HG02981 (cell line): ENCODE data around the gene PCDHGB7.
"Not testable (repeated sequence)": the region's sequence is repeated elsewhere in the genome, so short reads cannot be mapped to it uniquely, and the experiment has no call there.

Source experiments
- ATAC-seq: cut with Tn5 transposase; IDR thresholded peaks from one replicate; pipeline ENCODE4 v1.9.1; 2021; ENCODE audit warnings: mild to moderate bottlenecking, moderate library complexity; ENCODE audit not compliant: unreplicated experiment

PCDHGB7 gene

GRCh38 chr5:141394401-141395187 lies 22.9 kb upstream of the PCDHGB7 start:
- ATAC-seq = not testable (repeated sequence)

- ATAC-seq = peak; percentile 87
Measured at GRCh38 chr5:141397756-141398551, 19.5 kb upstream of the PCDHGB7 start, which contains the start of gene PCDHGB5. Gene PCDHGB5, plus strand, starts transcription at chr5:141397947. Its CDS starts 181 bp downstream, at chr5:141398128.

- no peak for ATAC-seq
Measured at GRCh38 chr5:141398608-141399007, 18.9 kb upstream of the PCDHGB7 start.

- ATAC-seq = no peak
Measured at GRCh38 chr5:141399555-141400258, 17.8 kb upstream of the PCDHGB7 start.

- ATAC-seq = no peak
Measured at GRCh38 chr5:141402553-141403243, 14.8 kb upstream of the PCDHGB7 start, which contains the start of gene PCDHGA9. Gene PCDHGA9, plus strand, starts transcription at chr5:141402778. Its CDS starts 175 bp downstream, at chr5:141402953.

GRCh38 chr5:141403387-141403786 lies 14.1 kb upstream of the PCDHGB7 start:
- no peak for ATAC-seq

- ATAC-seq = not testable (repeated sequence)
Measured at GRCh38 chr5:141407790-141408505, 9.5 kb upstream of the PCDHGB7 start, which contains the start of gene PCDHGB6. Gene PCDHGB6, plus strand, starts transcription at chr5:141408021. Its CDS starts 182 bp downstream, at chr5:141408203.

- ATAC-seq = no peak
Measured at GRCh38 chr5:141409598-141410306, 7.7 kb upstream of the PCDHGB7 start.

- no peak for ATAC-seq
Measured at GRCh38 chr5:141411575-141411974, 5.9 kb upstream of the PCDHGB7 start.

GRCh38 chr5:141412854-141413539 lies 4.5 kb upstream of the PCDHGB7 start, which contains the start of gene PCDHGA10:
Gene PCDHGA10, plus strand, starts transcription at chr5:141412987. Its CDS starts 189 bp downstream, at chr5:141413176.
- ATAC-seq = peak; percentile 54

GRCh38 chr5:141413540-141414069 lies 3.9 kb upstream of the PCDHGB7 start:
- ATAC-seq = no peak

GRCh38 chr5:141414548-141415274 lies 2.8 kb upstream of the PCDHGB7 start:
- not testable (repeated sequence) for ATAC-seq

GRCh38 chr5:141415275-141415618 lies 2.2 kb upstream of the PCDHGB7 start:
- ATAC-seq = not testable (repeated sequence)

- no peak for ATAC-seq
Measured at GRCh38 chr5:141419074-141419880, 1.8 kb downstream of the PCDHGB7 start.

- ATAC-seq = peak; percentile 34
Measured at GRCh38 chr5:141420855-141421488, 3.5 kb downstream of the PCDHGB7 start, which contains the start of gene PCDHGA11. Gene PCDHGA11, plus strand, starts transcription at chr5:141421051. Its CDS starts 177 bp downstream, at chr5:141421228.

GRCh38 chr5:141421489-141421855 lies 4.0 kb downstream of the PCDHGB7 start:
- ATAC-seq = no peak
